ENCODE results near the gene MOV10. TPM values are rescaled to one million over a fixed set of nuclear protein-coding genes. Genes with fewer than 3 reads are reported as not detected.

MOV10 gene
- total and polyA plus RNA-seq, 10 of the 15 experiments (the other 5 are each of a cell fraction or from before 2014, with no cell fraction given), result 21.0 to 80.3 (median 49.8) TPM

DNA sequence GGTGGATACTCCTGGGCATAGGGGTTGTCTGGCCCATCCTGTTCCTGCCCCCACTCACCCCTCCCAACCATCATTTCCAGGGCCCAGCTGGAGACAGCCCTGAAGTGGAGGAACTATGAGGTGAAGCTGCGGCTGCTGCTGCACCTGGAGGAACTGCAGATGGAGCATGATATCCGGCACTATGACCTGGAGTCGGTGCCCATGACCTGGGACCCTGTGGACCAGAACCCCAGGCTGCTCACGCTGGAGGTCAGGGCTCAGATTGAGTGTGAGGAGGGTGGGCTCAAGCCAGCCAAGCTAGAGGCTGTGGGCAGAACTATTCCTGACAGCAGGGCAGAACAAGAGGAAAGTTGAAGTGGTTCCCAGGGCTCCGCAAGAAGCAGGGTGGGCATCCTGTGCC lies 18.2 kb downstream of the MOV10 start:
- ChIA-PET RAD21 (ENCODE audit: unreplicated experiment) (no interaction called here), SMC1A (ENCODE audit: uncharacterized antibody, unreplicated experiment) (no interaction called here), POLR2A (no interaction called here), CTCF (no interaction called here)
- Histone ChIP-seq H3K27ac (ENCODE audit: control insufficient read depth, insufficient read depth) (no peak overlapping the region), H2AFZ (ENCODE audit: control insufficient read depth, low read depth, low read length) (no peak overlapping the region), H3K36me3 (ENCODE audit: control insufficient read depth in 2 of 2, insufficient read depth in 2 of 2, low read length in 1 of 2) (peaks cover 10 to 14% of the 10 kb centered on the region in 2 experiments), H3K9me3 (replicated peaks; ENCODE audit: control insufficient read depth, insufficient read depth, low read length) (no peaks in the 10 kb centered on the region), H3K27me3 (replicated peaks in 1 of 2; ENCODE audit: control insufficient read depth in 2 of 2, insufficient read depth in 2 of 2, low read length in 1 of 2) (no peaks in the 10 kb centered on the region), H4K20me1 (ENCODE audit: control insufficient read depth, insufficient read depth) (no peaks in the 10 kb centered on the region), H3K4me2 (ENCODE audit: control insufficient read depth, insufficient read depth) (no peak overlapping the region), H3K4me3 (no peak overlapping the region), H3K9ac (ENCODE audit: control insufficient read depth, insufficient read depth, low read length) (no peak overlapping the region), H3K79me2 (ENCODE audit: control insufficient read depth, insufficient read depth, low read length) (no peaks in the 10 kb centered on the region), H3K4me1 (ENCODE audit: control insufficient read depth, insufficient read depth, low read length) (no peaks in the 10 kb centered on the region)
- DNase-seq (ENCODE audit: low read depth, low spot score) (no peak), FAIRE-seq (no peak), ATAC-seq (no peak)
- in situ Hi-C loops (cut with MboI), result no loop called here
- intact Hi-C loops (cut with micrococcal nuclease; ENCODE audit: unreplicated experiment), result no loop called here
- WGBS (ENCODE audit: insufficient coverage, insufficient replicate concordance, low lambda C conversion rate, missing lambda C conversion rate), result 94% methylated on average over 5 of the region's 5 CpGs
- no TSS peak for BruUV-seq (replicated peaks)
- no peak for TF ChIP-seq BRCA1 (IDR thresholded peaks at IDR 0.05; ENCODE audit: low read depth, low read length)
- TF ChIP-seq, protein P1, sequence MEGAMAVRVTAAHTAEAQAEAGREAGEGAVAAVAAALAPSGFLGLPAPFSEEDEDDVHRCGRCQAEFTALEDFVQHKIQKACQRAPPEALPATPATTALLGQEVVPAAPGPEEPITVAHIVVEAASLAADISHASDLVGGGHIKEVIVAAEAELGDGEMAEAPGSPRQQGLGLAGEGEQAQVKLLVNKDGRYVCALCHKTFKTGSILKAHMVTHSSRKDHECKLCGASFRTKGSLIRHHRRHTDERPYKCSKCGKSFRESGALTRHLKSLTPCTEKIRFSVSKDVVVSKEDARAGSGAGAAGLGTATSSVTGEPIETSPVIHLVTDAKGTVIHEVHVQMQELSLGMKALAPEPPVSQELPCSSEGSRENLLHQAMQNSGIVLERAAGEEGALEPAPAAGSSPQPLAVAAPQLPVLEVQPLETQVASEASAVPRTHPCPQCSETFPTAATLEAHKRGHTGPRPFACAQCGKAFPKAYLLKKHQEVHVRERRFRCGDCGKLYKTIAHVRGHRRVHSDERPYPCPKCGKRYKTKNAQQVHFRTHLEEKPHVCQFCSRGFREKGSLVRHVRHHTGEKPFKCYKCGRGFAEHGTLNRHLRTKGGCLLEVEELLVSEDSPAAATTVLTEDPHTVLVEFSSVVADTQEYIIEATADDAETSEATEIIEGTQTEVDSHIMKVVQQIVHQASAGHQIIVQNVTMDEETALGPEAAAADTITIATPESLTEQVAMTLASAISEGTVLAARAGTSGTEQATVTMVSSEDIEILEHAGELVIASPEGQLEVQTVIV (IDR thresholded peaks at IDR 0.05; ENCODE audit: borderline replicate concordance, partially characterized antibody), result no peak
- TF ChIP-seq, protein P2, sequence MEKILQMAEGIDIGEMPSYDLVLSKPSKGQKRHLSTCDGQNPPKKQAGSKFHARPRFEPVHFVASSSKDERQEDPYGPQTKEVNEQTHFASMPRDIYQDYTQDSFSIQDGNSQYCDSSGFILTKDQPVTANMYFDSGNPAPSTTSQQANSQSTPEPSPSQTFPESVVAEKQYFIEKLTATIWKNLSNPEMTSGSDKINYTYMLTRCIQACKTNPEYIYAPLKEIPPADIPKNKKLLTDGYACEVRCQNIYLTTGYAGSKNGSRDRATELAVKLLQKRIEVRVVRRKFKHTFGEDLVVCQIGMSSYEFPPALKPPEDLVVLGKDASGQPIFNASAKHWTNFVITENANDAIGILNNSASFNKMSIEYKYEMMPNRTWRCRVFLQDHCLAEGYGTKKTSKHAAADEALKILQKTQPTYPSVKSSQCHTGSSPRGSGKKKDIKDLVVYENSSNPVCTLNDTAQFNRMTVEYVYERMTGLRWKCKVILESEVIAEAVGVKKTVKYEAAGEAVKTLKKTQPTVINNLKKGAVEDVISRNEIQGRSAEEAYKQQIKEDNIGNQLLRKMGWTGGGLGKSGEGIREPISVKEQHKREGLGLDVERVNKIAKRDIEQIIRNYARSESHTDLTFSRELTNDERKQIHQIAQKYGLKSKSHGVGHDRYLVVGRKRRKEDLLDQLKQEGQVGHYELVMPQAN (conservative IDR thresholded peaks at IDR 0.05), result no peak
- no peak for TF ChIP-seq KLF5 (IDR thresholded peaks at IDR 0.05; ENCODE audit: partially characterized antibody)
- TF ChIP-seq ZSCAN29 (IDR thresholded peaks at IDR 0.05), result no peak
- TF ChIP-seq ASH2L (IDR thresholded peaks at IDR 0.05; ENCODE audit: borderline replicate concordance, low read depth), result no peak
- TF ChIP-seq CHD1 (IDR thresholded peaks at IDR 0.05; ENCODE audit: low read depth, low read length), result no peak
- TF ChIP-seq RBBP5 (conservative IDR thresholded peaks at IDR 0.05), result no peak
- TF ChIP-seq, protein P3, sequence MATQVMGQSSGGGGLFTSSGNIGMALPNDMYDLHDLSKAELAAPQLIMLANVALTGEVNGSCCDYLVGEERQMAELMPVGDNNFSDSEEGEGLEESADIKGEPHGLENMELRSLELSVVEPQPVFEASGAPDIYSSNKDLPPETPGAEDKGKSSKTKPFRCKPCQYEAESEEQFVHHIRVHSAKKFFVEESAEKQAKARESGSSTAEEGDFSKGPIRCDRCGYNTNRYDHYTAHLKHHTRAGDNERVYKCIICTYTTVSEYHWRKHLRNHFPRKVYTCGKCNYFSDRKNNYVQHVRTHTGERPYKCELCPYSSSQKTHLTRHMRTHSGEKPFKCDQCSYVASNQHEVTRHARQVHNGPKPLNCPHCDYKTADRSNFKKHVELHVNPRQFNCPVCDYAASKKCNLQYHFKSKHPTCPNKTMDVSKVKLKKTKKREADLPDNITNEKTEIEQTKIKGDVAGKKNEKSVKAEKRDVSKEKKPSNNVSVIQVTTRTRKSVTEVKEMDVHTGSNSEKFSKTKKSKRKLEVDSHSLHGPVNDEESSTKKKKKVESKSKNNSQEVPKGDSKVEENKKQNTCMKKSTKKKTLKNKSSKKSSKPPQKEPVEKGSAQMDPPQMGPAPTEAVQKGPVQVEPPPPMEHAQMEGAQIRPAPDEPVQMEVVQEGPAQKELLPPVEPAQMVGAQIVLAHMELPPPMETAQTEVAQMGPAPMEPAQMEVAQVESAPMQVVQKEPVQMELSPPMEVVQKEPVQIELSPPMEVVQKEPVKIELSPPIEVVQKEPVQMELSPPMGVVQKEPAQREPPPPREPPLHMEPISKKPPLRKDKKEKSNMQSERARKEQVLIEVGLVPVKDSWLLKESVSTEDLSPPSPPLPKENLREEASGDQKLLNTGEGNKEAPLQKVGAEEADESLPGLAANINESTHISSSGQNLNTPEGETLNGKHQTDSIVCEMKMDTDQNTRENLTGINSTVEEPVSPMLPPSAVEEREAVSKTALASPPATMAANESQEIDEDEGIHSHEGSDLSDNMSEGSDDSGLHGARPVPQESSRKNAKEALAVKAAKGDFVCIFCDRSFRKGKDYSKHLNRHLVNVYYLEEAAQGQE (IDR thresholded peaks at IDR 0.05; ENCODE audit: low read depth, low read length), result no peak
- TF ChIP-seq ZNF274 (IDR thresholded peaks at IDR 0.05; ENCODE audit: insufficient read depth, insufficient read length), result no peak
- TF ChIP-seq PML (IDR thresholded peaks at IDR 0.05; ENCODE audit: low read length), result no peak
- TF ChIP-seq, protein P4, sequence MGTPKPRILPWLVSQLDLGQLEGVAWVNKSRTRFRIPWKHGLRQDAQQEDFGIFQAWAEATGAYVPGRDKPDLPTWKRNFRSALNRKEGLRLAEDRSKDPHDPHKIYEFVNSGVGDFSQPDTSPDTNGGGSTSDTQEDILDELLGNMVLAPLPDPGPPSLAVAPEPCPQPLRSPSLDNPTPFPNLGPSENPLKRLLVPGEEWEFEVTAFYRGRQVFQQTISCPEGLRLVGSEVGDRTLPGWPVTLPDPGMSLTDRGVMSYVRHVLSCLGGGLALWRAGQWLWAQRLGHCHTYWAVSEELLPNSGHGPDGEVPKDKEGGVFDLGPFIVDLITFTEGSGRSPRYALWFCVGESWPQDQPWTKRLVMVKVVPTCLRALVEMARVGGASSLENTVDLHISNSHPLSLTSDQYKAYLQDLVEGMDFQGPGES (IDR thresholded peaks at IDR 0.05), result no peak
- TF ChIP-seq POLR2AphosphoS5 (IDR thresholded peaks at IDR 0.05; ENCODE audit: low read length), result no peak

All from GM12878 (cell line).